Parietal lobe (tissue), 1 donor: ENCODE results near the gene PIK3C3. TPM values are rescaled to one million over a fixed set of nuclear protein-coding genes. Genes with fewer than 3 reads are reported as not detected.

Experiments used
- total RNA-seq: library from RNA; depleted of rRNA; stranded (reverse); fragments of >200 nt; gene quantifications from one replicate; pipeline ENCODE4 v1.2.3, GENCODE V29; 2014

PIK3C3 gene
- total RNA-seq, result 87.3 TPM

GRCh38 chr18:41954827-41955613 lies at the start of gene PIK3C3:
Gene PIK3C3, plus strand, starts transcription at chr18:41955234. Its CDS starts 58 bp downstream, at chr18:41955292.

